GM12874 (cell line): Measurements from ENCODE around the gene ERAS.

Source experiments
- TF ChIP-seq, protein P1 (sequence below): IDR thresholded peaks from 2 replicates; pipeline ENCODE4 v1.5.1; 2011; ENCODE audit warnings: low read depth, mild to moderate bottlenecking, control low read depth, low read length, moderate library complexity; ENCODE audit not compliant: insufficient read depth

Gene ERAS, protein sequence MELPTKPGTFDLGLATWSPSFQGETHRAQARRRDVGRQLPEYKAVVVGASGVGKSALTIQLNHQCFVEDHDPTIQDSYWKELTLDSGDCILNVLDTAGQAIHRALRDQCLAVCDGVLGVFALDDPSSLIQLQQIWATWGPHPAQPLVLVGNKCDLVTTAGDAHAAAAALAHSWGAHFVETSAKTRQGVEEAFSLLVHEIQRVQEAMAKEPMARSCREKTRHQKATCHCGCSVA

DNA sequence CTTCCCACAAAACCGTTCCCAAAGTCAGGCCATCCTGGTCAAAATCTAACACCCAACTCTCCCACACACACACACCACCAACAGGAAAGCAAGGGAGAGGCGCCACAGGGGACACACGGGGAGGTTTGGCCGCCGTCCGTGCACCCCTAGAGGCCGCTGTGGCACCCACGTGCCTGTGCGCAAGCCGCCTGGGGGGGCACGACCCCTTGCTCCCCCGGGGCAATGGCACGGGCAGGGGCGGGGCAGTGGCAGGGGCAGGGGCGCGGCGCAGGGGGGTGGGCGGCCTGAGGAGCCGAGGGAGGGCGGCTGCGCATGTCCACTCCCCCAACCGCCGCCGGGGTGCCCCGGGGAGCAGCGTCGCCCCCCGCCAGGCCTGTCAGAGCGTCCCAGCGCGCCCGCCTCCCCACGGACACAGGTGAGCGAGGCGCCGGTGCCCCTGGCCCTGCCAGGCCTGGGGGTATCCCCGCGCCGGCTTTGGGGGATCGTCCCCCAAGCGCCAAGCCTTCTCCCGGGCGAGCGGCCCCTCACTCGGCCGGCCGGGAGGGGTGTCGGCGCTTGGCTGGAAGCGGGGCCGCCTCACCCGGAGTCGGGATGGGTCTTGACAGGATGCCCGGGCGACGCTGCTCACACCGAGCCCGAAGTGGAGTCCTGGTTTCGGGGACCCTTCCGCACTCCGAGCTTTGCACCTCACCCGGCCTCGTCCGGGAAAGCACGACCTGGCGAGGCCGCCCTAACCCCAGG lies at the start of gene ERAS:
TSS of gene ERAS (plus strand) at position 379 of the 741 bp plus-strand sequence. CDS start 2,611 bp downstream, outside the sequence.
- TF ChIP-seq, protein P1, sequence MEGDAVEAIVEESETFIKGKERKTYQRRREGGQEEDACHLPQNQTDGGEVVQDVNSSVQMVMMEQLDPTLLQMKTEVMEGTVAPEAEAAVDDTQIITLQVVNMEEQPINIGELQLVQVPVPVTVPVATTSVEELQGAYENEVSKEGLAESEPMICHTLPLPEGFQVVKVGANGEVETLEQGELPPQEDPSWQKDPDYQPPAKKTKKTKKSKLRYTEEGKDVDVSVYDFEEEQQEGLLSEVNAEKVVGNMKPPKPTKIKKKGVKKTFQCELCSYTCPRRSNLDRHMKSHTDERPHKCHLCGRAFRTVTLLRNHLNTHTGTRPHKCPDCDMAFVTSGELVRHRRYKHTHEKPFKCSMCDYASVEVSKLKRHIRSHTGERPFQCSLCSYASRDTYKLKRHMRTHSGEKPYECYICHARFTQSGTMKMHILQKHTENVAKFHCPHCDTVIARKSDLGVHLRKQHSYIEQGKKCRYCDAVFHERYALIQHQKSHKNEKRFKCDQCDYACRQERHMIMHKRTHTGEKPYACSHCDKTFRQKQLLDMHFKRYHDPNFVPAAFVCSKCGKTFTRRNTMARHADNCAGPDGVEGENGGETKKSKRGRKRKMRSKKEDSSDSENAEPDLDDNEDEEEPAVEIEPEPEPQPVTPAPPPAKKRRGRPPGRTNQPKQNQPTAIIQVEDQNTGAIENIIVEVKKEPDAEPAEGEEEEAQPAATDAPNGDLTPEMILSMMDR = no peak

DNA sequence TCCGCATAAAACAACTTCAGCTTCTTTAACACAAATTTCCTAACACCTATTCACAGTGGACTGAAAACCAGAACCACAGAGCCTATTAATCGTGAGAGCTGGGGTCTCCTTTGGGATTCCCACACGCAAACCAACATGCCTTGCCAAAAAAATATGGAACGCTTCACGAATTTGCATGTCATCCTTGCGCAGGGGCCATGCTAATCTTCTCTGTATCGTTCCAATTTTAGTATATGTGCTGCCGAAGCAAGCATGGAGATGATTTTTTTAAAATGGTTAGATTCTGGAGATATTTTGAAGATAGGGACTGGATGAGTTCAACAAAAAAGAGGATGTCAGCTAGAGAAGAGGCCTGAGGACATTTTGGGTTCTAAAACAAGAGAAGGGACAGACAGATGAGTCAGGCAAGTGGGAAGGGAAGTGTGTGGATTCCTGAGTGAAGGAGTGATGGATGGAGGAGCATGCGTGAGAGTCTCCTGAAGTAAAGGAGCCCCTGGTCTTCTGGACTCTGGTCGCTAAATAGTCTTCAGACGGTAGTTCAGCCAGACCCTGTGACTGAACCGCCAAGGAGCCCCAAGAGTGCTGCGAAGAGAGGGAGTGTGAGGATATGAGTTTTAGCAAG lies 49.4 kb upstream of the ERAS start:
- TF ChIP-seq, protein P1 = no peak

DNA sequence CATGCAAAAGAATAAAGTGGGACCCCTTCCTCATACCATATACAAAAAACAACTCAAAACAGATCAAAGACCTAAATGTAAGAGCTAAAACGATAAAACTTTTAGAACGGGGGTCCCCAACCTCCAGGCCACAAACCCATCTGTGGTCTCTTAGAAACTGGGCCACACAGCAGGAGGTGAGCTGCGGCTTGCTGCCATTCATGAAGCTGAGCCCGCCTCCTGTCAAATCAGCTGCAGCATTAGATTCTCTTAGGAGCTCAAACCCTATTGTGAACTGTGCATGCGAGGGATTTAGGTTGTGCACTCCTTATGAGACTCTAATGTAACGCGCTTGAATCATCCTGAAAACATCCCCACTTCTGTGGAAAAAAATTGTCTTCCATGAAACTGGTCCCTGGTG lies 46.9 kb upstream of the ERAS start:
- TF ChIP-seq, protein P1 = no peak

DNA sequence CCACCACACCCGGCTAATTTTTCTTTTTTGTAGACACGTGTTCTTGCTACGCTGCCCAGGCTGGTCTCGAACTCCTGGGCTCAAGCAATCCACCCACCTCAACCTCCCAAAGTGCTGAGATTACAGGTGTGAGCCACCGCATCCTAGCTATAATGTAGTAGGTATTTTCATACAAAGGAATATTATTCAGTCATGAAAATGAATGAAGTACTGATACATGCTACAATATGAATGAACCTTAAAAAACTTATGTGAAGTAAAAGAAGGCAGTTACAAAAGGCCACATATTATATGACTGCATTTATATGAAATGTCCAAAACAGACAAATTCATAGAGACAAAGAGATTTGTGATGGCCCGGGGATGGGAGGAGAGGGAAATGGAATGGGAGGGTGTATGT lies 44.6 kb upstream of the ERAS start:
- TF ChIP-seq, protein P1 = no peak

DNA sequence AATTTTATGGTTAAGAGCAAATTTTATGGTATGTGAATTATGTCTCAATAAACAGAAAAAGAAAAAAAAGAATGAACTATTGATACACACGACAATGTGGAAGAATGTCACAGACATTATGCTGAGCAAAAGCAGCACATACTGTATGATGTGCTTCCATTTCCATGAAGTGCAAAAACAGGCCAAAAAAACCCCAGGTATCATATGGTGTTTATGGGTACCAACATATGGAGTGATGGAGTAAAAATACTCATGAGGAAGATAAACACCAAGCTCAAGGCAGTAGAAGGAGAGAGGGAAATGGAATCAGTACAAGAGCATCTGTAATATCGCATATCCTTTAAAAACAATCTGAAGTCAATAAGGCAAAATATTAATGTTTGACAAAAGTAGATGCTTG lies 44.1 kb upstream of the ERAS start:
- TF ChIP-seq, protein P1 = no peak

DNA sequence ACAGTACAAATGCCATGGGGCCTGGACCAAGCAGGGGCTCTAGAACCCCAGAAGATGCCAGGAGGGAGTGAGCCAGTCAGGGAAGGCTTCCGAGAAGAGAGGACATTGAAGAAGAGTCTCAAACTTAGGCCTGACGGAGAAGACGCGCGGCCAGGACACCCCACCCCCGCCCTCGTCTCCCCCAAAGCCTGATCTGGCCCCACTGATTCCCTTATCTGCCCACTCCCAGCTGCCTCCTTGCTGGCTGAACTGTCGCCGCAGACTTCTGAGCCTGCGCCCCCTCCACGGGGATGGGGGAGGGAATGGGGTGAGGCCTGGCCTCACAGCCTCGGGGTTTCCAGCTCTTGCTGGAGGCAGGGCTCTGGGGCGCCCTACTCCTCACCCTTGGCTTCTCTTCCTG lies 43.5 kb upstream of the ERAS start:
- TF ChIP-seq, protein P1 = no peak

DNA sequence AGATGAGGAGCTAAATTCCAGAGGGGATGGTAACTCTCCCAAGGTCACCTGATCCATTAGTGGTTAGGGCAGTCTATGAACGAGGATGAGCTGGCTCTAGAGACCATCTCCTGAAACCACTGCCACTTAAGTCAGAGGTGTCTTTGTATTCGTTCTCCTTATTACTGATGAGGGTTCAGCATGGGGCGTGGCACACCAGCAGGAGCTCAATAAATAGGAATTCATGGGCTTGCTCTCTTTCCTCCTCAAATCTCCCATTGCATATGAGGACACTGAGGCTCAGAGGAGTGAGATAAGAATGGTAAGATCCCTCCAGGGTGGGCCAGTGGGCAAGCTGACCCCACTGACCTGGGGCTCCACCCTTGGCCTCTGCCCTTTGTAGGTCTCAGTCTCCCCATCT lies 41.6 kb upstream of the ERAS start:
- TF ChIP-seq, protein P1 = no peak
